GM23338 (cell line): ENCODE data around the gene CBX8. TPM values are rescaled to one million over a fixed set of nuclear protein-coding genes. Genes with fewer than 3 reads are reported as not detected.

Source experiments
- ATAC-seq: fragments of 200-7000 bp; cut with Tn5 transposase; 3 replicates; pipeline ENCODE4 v1.9.1; 2020
- DNase-seq: peaks from one replicate; pipeline ENCODE4 v3.0.0-alpha.2; 2015; ENCODE audit warnings: low spot score
- H2AFZ ChIP-seq: fragments of 200-600 bp; sonication (generic); 2 replicates; pipeline ENCODE4 v1.8.0; 2016; ENCODE audit warnings: antibody characterized with exemption, mild to moderate bottlenecking, moderate library complexity
- H3F3A ChIP-seq: fragments of 200-600 bp; sonication (generic); replicated peaks from 2 replicates; pipeline ENCODE4 v1.8.0; 2017; ENCODE audit warnings: antibody characterized with exemption, mixed run types, low read depth
- H3K27ac ChIP-seq: fragments of 200-600 bp; sonication (generic); 2 replicates; pipeline ENCODE4 v1.6.1; 2016; ENCODE audit warnings: low read depth
- H3K27me3 ChIP-seq: fragments of 200-600 bp; sonication (generic); 2 replicates; pipeline ENCODE4 v1.8.0; 2016; ENCODE audit warnings: mild to moderate bottlenecking, mixed run types, moderate library complexity; ENCODE audit not compliant: insufficient read depth
- H3K36me3 ChIP-seq: fragments of 200-600 bp; sonication (generic); 2 replicates; pipeline ENCODE4 v1.8.0; 2016; ENCODE audit warnings: mild to moderate bottlenecking; ENCODE audit not compliant: insufficient read depth
- H3K4me1 ChIP-seq: fragments of 200-600 bp; sonication (generic); 2 replicates; pipeline ENCODE4 v1.8.0; 2016; ENCODE audit warnings: mild to moderate bottlenecking, moderate library complexity; ENCODE audit not compliant: insufficient read depth
- H3K4me2 ChIP-seq: fragments of 200-600 bp; sonication (generic); 2 replicates; pipeline ENCODE4 v1.7.1; 2017; ENCODE audit warnings: mixed run types
- H3K4me3 ChIP-seq: fragments of 200-600 bp; sonication (generic); 2 replicates; pipeline ENCODE4 v1.6.1; 2016; ENCODE audit warnings: mixed run types
- H3K79me2 ChIP-seq: fragments of 200-600 bp; sonication (generic); replicated peaks from 2 replicates; pipeline ENCODE4 v1.8.0; 2017; ENCODE audit warnings: mild to moderate bottlenecking; ENCODE audit not compliant: insufficient read depth
- H3K9me2 ChIP-seq: fragments of 200-600 bp; sonication (generic); 2 replicates; pipeline ENCODE4 v1.8.0; 2017; ENCODE audit not compliant: insufficient read depth
- H4K20me1 ChIP-seq: fragments of 200-600 bp; sonication (generic); replicated peaks from 2 replicates; pipeline ENCODE4 v1.8.0; 2017; ENCODE audit warnings: mild to moderate bottlenecking; ENCODE audit not compliant: insufficient read depth
- H3K27ac Mint-ChIP-seq: 2 replicates; pipeline ENCODE4 v1.8.0; 2020; ENCODE audit warnings: inconsistent platforms, mild to moderate bottlenecking, moderate library complexity, mixed read lengths
- H3K27me3 Mint-ChIP-seq: 3 replicates; pipeline ENCODE4 v1.8.0; 2022; ENCODE audit warnings: low read depth, mild to moderate bottlenecking, moderate library complexity, mixed read lengths, inconsistent platforms; ENCODE audit not compliant: insufficient read depth, poor library complexity
- H3K36me3 Mint-ChIP-seq: 3 replicates; pipeline ENCODE4 v1.8.0; 2021; ENCODE audit warnings: low read depth, mild to moderate bottlenecking, inconsistent platforms, moderate library complexity, mixed read lengths
- H3K4me1 Mint-ChIP-seq: 3 replicates; pipeline ENCODE4 v1.8.0; 2020; ENCODE audit warnings: mild to moderate bottlenecking, inconsistent platforms, mixed read lengths
- H3K4me3 Mint-ChIP-seq: 3 replicates; pipeline ENCODE4 v1.8.0; 2021; ENCODE audit warnings: moderate library complexity, mild to moderate bottlenecking, inconsistent platforms, mixed read lengths
- H3K9me3 Mint-ChIP-seq: 3 replicates; pipeline ENCODE4 v1.8.0; 2020; ENCODE audit warnings: moderate library complexity, mild to moderate bottlenecking, inconsistent platforms, mixed read lengths
- CREB1 ChIP-seq: fragments of 250-450 bp; sonication (Bioruptor Pico); IDR thresholded peaks from 2 replicates; pipeline ENCODE4 v1.5.0; 2020; ENCODE audit warnings: low read depth, mild to moderate bottlenecking, moderate library complexity
- ETS1 ChIP-seq: IDR thresholded peaks from 2 replicates; pipeline ENCODE4 v1.6.1; 2016; ENCODE audit warnings: antibody characterized with exemption
- EZH2 ChIP-seq: fragments of 200-600 bp; sonication (generic); IDR thresholded peaks from one replicate; pipeline ENCODE4 v1.8.0; 2017; ENCODE audit warnings: antibody characterized with exemption, mild to moderate bottlenecking, low read depth; ENCODE audit not compliant: unreplicated experiment
- EZH2phosphoT487 ChIP-seq: fragments of 200-600 bp; sonication (generic); IDR thresholded peaks from one replicate; pipeline ENCODE4 v1.8.1; 2018; ENCODE audit warnings: antibody characterized with exemption; ENCODE audit not compliant: unreplicated experiment
- JUNB ChIP-seq: IDR thresholded peaks from one replicate; pipeline ENCODE4 v1.6.1; 2016; ENCODE audit warnings: antibody characterized with exemption; ENCODE audit not compliant: unreplicated experiment
- NANOG ChIP-seq: IDR thresholded peaks from 2 replicates; pipeline ENCODE4 v1.6.1; 2016; ENCODE audit warnings: antibody characterized with exemption, borderline replicate concordance
- STAT1 ChIP-seq: IDR thresholded peaks from one replicate; pipeline ENCODE4 v1.6.1; 2016; ENCODE audit warnings: antibody characterized with exemption; ENCODE audit not compliant: unreplicated experiment
- ZNF114 ChIP-seq: fragments of 250-450 bp; sonication (Bioruptor Pico); IDR thresholded peaks from 2 replicates; pipeline ENCODE4 v1.5.0; 2020; ENCODE audit warnings: mild to moderate bottlenecking, moderate library complexity
- ZNF331 ChIP-seq: fragments of 250-450 bp; sonication (Bioruptor Pico); IDR thresholded peaks from 2 replicates; pipeline ENCODE4 v1.5.0; 2020; ENCODE audit warnings: low read depth, mild to moderate bottlenecking, moderate library complexity
- ZNF462 ChIP-seq: fragments of 250-450 bp; sonication (Bioruptor Pico); IDR thresholded peaks from 2 replicates; pipeline ENCODE4 v1.5.0; 2020; ENCODE audit warnings: mild to moderate bottlenecking, moderate library complexity
- polyA plus RNA-seq: library from polyadenylated mRNA; unstranded; fragments of >200 nt; fragmentation: Nextera tagmentation; extraction: Ambion mirVana; gene quantifications from 2 replicates; pipeline ENCODE4 v1.2.1, GENCODE V29; 2016
- total RNA-seq: library from RNA; depleted of rRNA; stranded (reverse); fragments of >200 nt; shearing (Covaris generic); gene quantifications from 2 replicates; pipeline ENCODE4 v1.2.3, GENCODE V29; 2014

The CBX8 gene
- total and polyA plus RNA-seq, 2 experiments from 2014 or later = 1.0 to 1.3 TPM

GRCh38 chr17:79781736-79782575 lies 14.9 kb downstream of the CBX8 start:
- H3K27me3 Mint-ChIP-seq = peaks cover 51% of the 10 kb centered on the region
- Histone ChIP-seq H3K36me3 (peaks cover 8% of the 10 kb centered on the region), H3F3A (peaks cover 16% of the 10 kb centered on the region; the same call in 1 of the 2 replicates), H3K79me2 (peaks cover 30% of the 10 kb centered on the region), H3K4me3 (no peak overlapping the region), H3K27ac (no peak overlapping the region), H3K4me1 (peaks cover 17% of the 10 kb centered on the region), H3K9me2 (no peaks in the 10 kb centered on the region), H4K20me1 (peaks cover 43% of the 10 kb centered on the region), H3K4me2 (no peak overlapping the region), H3K27me3 (peaks cover 2% of the 10 kb centered on the region; the same call in 1 of the 2 replicates), H2AFZ (no peak overlapping the region)
- no peak overlapping the region for H3K27ac Mint-ChIP-seq
- H3K36me3 Mint-ChIP-seq = peaks cover 70% of the 10 kb centered on the region
- H3K4me1 Mint-ChIP-seq = peaks cover 46% of the 10 kb centered on the region
- H3K4me3 Mint-ChIP-seq = no peak overlapping the region
- DNase-seq (no peak), ATAC-seq (no peak)
- no peaks in the 10 kb centered on the region; the same call in 2 of the 3 replicates for H3K9me3 Mint-ChIP-seq
- no peak for TF ChIP-seq STAT1
- no peak for TF ChIP-seq JUNB
- no peak for TF ChIP-seq EZH2
- no peak for TF ChIP-seq ETS1
- no peak for TF ChIP-seq EZH2phosphoT487
- TF ChIP-seq ZNF462 (CRISPR knock-in tag) = no peak
- TF ChIP-seq ZNF114 = no peak
- TF ChIP-seq ZNF331 (CRISPR knock-in tag) = no peak
- TF ChIP-seq NANOG = no peak
- no peak for TF ChIP-seq CREB1
